ENCODE measurements around the gene REEP5. TPM values are rescaled to one million over a fixed set of nuclear protein-coding genes. Genes with fewer than 3 reads are reported as not detected.
"Not testable (repeated sequence)": the region's sequence is repeated elsewhere in the genome, so short reads cannot be mapped to it uniquely, and the experiment has no call there.

Gene REEP5
- total and polyA plus RNA-seq, 4 donors, result 41.5 to 182 (median 44.0) TPM

DNA sequence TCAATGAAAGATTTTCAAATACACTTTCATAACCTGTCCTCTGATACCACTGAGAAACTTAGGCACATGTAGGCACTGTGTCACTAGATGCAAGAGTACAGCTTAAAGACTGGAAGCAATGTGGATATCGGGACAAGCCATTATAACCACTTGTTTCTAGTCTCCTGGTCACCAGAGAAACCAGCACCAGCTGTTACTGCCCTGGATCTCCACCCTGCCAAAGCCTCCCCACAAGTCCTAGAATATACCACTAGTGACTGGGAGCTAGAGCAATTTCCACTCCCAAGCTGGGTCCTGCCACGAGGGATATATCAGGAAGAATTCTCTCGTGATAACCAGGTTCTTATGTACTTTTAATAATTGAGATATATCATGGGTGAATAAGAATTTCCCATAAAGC is 19.5 kb downstream of the REEP5 start:
- Histone ChIP-seq H3K9ac (ENCODE audit: low read depth in 1 of 2, low read length in 2 of 2) (no peak overlapping the region), H3K4me1 (ENCODE audit: control insufficient read depth in 4 of 4, insufficient read depth in 4 of 4, low read length in 3 of 4) (peaks cover 4 to 11% (median 8%) of the 10 kb centered on the region in 4 donors), H3K36me3 (ENCODE audit: control insufficient read depth in 4 of 4, insufficient read depth in 3 of 4, low read depth in 1 of 4, low read length in 3 of 4) (peaks cover 3 to 14% (median 8%) of the 10 kb centered on the region in 4 donors), H3K4me3 (ENCODE audit: low read depth in 1 of 3, low read length in 3 of 3) (no peak overlapping the region), H3K27me3 (ENCODE audit: control insufficient read depth in 4 of 4, insufficient read depth in 4 of 4, low read length in 3 of 4) (no peaks in the 10 kb centered on the region), H3K27ac (ENCODE audit: low read depth in 1 of 2, low read length in 2 of 2) (no peak overlapping the region), H3K9me3 (ENCODE audit: control insufficient read depth in 4 of 4, low read length in 3 of 4) (no peaks in the 10 kb centered on the region)
- TF ChIP-seq CTCF (IDR thresholded peaks at IDR 0.05; ENCODE audit: low read depth, low read length, missing input control), result no peak
- TF ChIP-seq NR2F2 (IDR thresholded peaks at IDR 0.05), result no peak
- TF ChIP-seq RAD21 (IDR thresholded peaks at IDR 0.05), result no peak
- DNase-seq (ENCODE audit: low spot score), result no peak
- WGBS, result 96% methylated on average over 3 of the region's 3 CpGs

DNA sequence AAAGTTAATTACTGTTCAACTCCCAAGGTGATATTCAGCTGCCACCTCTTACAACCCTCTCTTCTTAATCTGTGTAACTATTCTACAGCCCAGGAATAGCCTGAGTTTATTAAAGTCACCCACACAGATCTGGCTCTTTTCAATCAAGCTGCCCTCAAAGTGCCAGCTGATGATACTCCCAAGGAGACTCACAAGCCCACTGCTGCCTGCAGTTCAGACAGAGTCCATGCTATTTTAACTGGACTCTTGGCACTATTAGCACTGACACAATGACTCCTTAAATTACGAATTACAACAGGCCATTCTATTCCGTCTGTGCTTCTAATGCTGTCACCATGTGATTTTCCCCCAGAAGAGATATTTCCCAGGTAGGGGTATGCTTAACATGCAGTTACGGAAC is 26.3 kb downstream of the REEP5 start:
- WGBS, result 91% methylated on average over 3 of the region's 3 CpGs
- Histone ChIP-seq H3K4me1 (ENCODE audit: control insufficient read depth in 4 of 4, insufficient read depth in 4 of 4, low read length in 3 of 4) (peaks cover 0 to 6% (median under 1%) of the 10 kb centered on the region in 4 donors), H3K36me3 (ENCODE audit: control insufficient read depth in 4 of 4, insufficient read depth in 3 of 4, low read depth in 1 of 4, low read length in 3 of 4) (peaks cover 6 to 23% (median 13%) of the 10 kb centered on the region in 4 donors)

DNA sequence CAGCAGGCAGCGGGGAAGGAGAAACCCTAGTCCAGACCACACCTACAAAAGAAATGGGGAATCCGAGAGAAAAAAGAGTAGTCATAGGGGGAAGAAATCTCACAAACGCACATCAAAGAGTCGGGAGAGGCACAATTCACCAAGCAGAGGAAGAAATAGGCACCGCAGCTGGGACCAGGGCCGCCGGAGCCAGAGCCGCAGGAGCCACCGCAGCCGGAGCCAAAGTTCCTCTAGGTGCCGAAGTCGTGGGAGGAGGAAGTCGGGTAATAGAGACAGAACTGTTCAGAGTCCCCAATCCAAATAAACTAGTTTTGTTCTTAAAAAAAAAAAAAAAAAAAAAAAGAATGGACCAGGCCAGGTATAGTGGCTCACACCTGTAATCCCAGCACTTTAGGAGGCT is 29.3 kb downstream of the REEP5 start:
- whole genome bisulfite sequencing, result 98% methylated on average over 13 of the region's 13 CpGs
- Histone ChIP-seq H3K9me3 (ENCODE audit: control insufficient read depth in 4 of 4, low read length in 3 of 4) (no peaks in the 10 kb centered on the region), H3K27ac (ENCODE audit: low read depth in 1 of 2, low read length in 2 of 2) (no peak overlapping the region), H3K36me3 (ENCODE audit: control insufficient read depth in 4 of 4, insufficient read depth in 3 of 4, low read depth in 1 of 4, low read length in 3 of 4) (peaks cover 6 to 17% (median 9%) of the 10 kb centered on the region in 4 donors), H3K27me3 (ENCODE audit: control insufficient read depth in 4 of 4, insufficient read depth in 4 of 4, low read length in 3 of 4) (no peaks in the 10 kb centered on the region), H3K4me1 (ENCODE audit: control insufficient read depth in 4 of 4, insufficient read depth in 4 of 4, low read length in 3 of 4) (peaks cover 0 to 6% (median under 1%) of the 10 kb centered on the region in 4 donors), H3K9ac (ENCODE audit: low read depth in 1 of 2, low read length in 2 of 2) (no peak overlapping the region), H3K4me3 (ENCODE audit: low read depth in 1 of 3, low read length in 3 of 3) (no peak overlapping the region)
- TF ChIP-seq SP1 (IDR thresholded peaks at IDR 0.05), result no peak
- DNase-seq (ENCODE audit: low spot score), result no peak

More for the DNA sequence above, 26.3 kb downstream of the REEP5 start:
- no peaks in the 10 kb centered on the region for H3K27me3 ChIP-seq (ENCODE audit: control insufficient read depth in 4 of 4, insufficient read depth in 4 of 4, low read length in 3 of 4)
- no peaks in the 10 kb centered on the region for H3K9me3 ChIP-seq (ENCODE audit: control insufficient read depth in 4 of 4, low read length in 3 of 4)
- H3K4me3 ChIP-seq (ENCODE audit: low read depth in 1 of 3, low read length in 3 of 3), result no peak overlapping the region
- no peak overlapping the region for H3K27ac ChIP-seq (ENCODE audit: low read depth in 1 of 2, low read length in 2 of 2)
- no peak for DNase-seq (ENCODE audit: low spot score)
- no peak overlapping the region for H3K9ac ChIP-seq (ENCODE audit: low read depth in 1 of 2, low read length in 2 of 2)
- TF ChIP-seq HNF4G (IDR thresholded peaks at IDR 0.05), result no peak
- TF ChIP-seq ATF3 (IDR thresholded peaks at IDR 0.05), result no peak
- TF ChIP-seq HNF4A (conservative IDR thresholded peaks at IDR 0.05), result no peak

- H3K4me3 ChIP-seq (ENCODE audit: low read depth in 1 of 3, low read length in 3 of 3); H3K9me3 ChIP-seq (ENCODE audit: control insufficient read depth in 4 of 4, low read length in 3 of 4); H3K27me3 ChIP-seq (ENCODE audit: control insufficient read depth in 4 of 4, insufficient read depth in 4 of 4, low read length in 3 of 4); H3K27ac ChIP-seq (ENCODE audit: low read depth in 1 of 2, low read length in 2 of 2); DNase-seq (ENCODE audit: low spot score); H3K4me1 ChIP-seq (ENCODE audit: control insufficient read depth in 4 of 4, insufficient read depth in 4 of 4, low read length in 3 of 4); H3K9ac ChIP-seq (ENCODE audit: low read depth in 1 of 2, low read length in 2 of 2): not testable (repeated sequence)
- H3K36me3 ChIP-seq (ENCODE audit: control insufficient read depth in 4 of 4, insufficient read depth in 3 of 4, low read depth in 1 of 4, low read length in 3 of 4), result peaks cover 4 to 19% (median 13%) of the 10 kb centered on the region in 4 donors
- 88% methylated on average over 8 of the region's 8 CpGs for WGBS
These were observed 30.0 kb downstream of the REEP5 start for GRCh38 chr5:112892066-112892465.

- Histone ChIP-seq H3K9ac (ENCODE audit: low read depth in 1 of 2, low read length in 2 of 2) (no peak overlapping the region), H3K4me1 (ENCODE audit: control insufficient read depth in 4 of 4, insufficient read depth in 4 of 4, low read length in 3 of 4) (no peaks in the 10 kb centered on the region), H3K36me3 (ENCODE audit: control insufficient read depth in 4 of 4, insufficient read depth in 3 of 4, low read depth in 1 of 4, low read length in 3 of 4) (peaks cover 4 to 46% (median 35%) of the 10 kb centered on the region in 4 donors), H3K4me3 (ENCODE audit: low read depth in 1 of 3, low read length in 3 of 3) (no peak overlapping the region), H3K9me3 (ENCODE audit: control insufficient read depth in 4 of 4, low read length in 3 of 4) (no peaks in the 10 kb centered on the region), H3K27me3 (ENCODE audit: control insufficient read depth in 4 of 4, insufficient read depth in 4 of 4, low read length in 3 of 4) (no peaks in the 10 kb centered on the region), H3K27ac (ENCODE audit: low read depth in 1 of 2, low read length in 2 of 2) (no peak overlapping the region)
- DNase-seq (ENCODE audit: low spot score), result no peak
- 88% methylated on average over 4 of the region's 4 CpGs for WGBS
- no peak for TF ChIP-seq JUND (IDR thresholded peaks at IDR 0.05)
- no peak for TF ChIP-seq ATF3 (IDR thresholded peaks at IDR 0.05)
- TF ChIP-seq HNF4A (conservative IDR thresholded peaks at IDR 0.05), result no peak
- no peak for TF ChIP-seq TAF1 (conservative IDR thresholded peaks at IDR 0.05)
- TF ChIP-seq ZBTB33 (IDR thresholded peaks at IDR 0.05), result no peak
These were observed 35.1 kb downstream of the REEP5 start for GRCh38 chr5:112886975-112887374.
